ENCODE measurements around the gene ZYX. TPM values are rescaled to one million over a fixed set of nuclear protein-coding genes. Genes with fewer than 3 reads are reported as not detected.
A peak's percentile ranks its signal among the peaks of the same experiment; 100 is the strongest.

The ZYX gene
- total RNA-seq, 1 donor from 2014 or later = 162 TPM

DNA sequence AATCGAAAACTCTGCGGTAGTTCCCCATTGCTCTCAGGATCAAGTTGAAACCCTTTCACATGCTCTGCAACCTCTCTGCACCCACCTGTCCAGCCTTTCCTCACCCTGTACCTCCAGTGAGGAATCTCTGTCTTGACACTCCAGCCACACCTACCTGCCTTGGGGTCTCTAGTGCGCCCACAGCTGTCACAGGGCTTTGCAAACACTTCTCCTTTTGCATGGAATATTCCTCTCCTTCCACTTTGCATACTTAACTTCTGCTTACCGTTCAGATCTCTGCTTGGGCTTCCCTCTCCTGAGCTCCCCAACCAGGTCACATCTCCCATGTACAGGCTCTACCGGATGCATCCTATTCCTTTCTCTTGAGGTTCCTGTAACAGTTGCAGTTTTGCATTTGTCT, 6.6 kb upstream of the ZYX start:
- TF ChIP-seq, protein P1, sequence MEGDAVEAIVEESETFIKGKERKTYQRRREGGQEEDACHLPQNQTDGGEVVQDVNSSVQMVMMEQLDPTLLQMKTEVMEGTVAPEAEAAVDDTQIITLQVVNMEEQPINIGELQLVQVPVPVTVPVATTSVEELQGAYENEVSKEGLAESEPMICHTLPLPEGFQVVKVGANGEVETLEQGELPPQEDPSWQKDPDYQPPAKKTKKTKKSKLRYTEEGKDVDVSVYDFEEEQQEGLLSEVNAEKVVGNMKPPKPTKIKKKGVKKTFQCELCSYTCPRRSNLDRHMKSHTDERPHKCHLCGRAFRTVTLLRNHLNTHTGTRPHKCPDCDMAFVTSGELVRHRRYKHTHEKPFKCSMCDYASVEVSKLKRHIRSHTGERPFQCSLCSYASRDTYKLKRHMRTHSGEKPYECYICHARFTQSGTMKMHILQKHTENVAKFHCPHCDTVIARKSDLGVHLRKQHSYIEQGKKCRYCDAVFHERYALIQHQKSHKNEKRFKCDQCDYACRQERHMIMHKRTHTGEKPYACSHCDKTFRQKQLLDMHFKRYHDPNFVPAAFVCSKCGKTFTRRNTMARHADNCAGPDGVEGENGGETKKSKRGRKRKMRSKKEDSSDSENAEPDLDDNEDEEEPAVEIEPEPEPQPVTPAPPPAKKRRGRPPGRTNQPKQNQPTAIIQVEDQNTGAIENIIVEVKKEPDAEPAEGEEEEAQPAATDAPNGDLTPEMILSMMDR (IDR thresholded peaks at IDR 0.05; ENCODE audit: insufficient read depth, low read length, poor library complexity, severe bottlenecking) = no peak
- no peak overlapping the region for H3K4me3 ChIP-seq (ENCODE audit: low read depth, low read length)
- no peak for DNase-seq (ENCODE audit: low read depth)
- H3K36me3 ChIP-seq (ENCODE audit: control insufficient read depth, insufficient read depth, low read length) = no peaks in the 10 kb centered on the region
- H3K27me3 ChIP-seq (ENCODE audit: control insufficient read depth, insufficient read depth, low read length) = no peaks in the 10 kb centered on the region

DNA sequence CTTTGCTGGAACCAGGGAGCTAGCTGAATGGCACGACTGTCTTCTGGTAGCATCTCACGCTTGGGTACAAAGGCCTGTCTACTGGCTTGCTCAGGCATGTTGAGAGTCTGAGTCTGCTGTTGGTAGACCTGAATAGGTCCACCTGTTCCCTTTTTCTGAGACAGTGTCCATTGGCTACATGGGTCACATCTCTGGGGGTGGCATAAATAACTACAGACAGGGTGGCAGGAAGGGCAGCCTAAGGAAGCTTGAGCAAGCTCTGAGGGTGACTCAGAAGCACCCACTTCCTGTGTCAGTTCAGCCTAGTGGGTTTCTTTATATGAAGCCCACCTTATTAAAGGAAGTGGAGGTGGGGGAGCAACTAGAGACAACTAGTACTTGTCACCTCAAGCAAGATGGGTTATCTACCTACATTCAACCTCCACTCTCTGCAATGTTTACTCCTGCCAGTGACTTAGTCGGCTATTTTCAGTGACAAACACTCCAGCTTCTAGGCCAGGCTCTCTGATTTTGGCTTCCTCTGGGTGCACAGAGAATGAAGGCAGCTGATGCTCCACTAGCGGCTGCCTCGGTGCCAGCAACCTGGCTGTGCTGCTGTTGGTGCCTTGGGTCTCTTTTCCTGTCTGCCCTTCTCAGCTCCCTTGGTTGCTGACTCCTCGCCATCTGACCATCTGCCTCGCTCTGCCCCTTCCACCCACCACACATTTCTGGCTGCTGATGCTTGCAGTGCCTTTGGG, 5.7 kb upstream of the ZYX start:
- H3K4me3 ChIP-seq (ENCODE audit: low read depth, low read length) = no peak overlapping the region
- H3K36me3 ChIP-seq (ENCODE audit: control insufficient read depth, insufficient read depth, low read length) = no peaks in the 10 kb centered on the region
- TF ChIP-seq, protein P1 (IDR thresholded peaks at IDR 0.05; ENCODE audit: insufficient read depth, low read length, poor library complexity, severe bottlenecking) = no peak
- H3K27me3 ChIP-seq (ENCODE audit: control insufficient read depth, insufficient read depth, low read length) = no peaks in the 10 kb centered on the region
- no peak for DNase-seq (ENCODE audit: low read depth)

DNA sequence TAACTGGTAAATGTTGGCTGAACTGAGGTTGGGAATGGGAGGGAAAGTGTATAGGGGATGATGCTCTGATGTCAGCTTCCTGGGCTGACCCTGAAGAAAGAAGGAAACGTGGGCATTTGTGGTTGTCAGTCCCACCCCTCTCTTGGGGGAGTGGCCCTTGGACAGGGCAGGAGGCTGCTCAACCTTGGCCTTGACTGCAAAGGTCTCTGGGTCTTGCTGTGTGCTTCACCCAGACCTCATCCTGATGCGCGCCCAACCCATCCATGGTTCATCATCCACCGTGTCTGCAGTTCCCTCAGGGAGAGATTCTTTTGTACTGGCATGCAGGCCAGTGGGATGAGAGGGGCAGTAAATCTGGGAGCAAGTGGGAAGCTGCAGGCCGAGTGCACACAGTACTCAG, 4.7 kb upstream of the ZYX start:
- H3K4me3 ChIP-seq (ENCODE audit: low read depth, low read length) = no peak overlapping the region
- TF ChIP-seq, protein P1 (IDR thresholded peaks at IDR 0.05; ENCODE audit: insufficient read depth, low read length, poor library complexity, severe bottlenecking) = no peak
- no peak for DNase-seq (ENCODE audit: low read depth)
- no peaks in the 10 kb centered on the region for H3K36me3 ChIP-seq (ENCODE audit: control insufficient read depth, insufficient read depth, low read length)
- H3K27me3 ChIP-seq (ENCODE audit: control insufficient read depth, insufficient read depth, low read length) = no peaks in the 10 kb centered on the region

DNA sequence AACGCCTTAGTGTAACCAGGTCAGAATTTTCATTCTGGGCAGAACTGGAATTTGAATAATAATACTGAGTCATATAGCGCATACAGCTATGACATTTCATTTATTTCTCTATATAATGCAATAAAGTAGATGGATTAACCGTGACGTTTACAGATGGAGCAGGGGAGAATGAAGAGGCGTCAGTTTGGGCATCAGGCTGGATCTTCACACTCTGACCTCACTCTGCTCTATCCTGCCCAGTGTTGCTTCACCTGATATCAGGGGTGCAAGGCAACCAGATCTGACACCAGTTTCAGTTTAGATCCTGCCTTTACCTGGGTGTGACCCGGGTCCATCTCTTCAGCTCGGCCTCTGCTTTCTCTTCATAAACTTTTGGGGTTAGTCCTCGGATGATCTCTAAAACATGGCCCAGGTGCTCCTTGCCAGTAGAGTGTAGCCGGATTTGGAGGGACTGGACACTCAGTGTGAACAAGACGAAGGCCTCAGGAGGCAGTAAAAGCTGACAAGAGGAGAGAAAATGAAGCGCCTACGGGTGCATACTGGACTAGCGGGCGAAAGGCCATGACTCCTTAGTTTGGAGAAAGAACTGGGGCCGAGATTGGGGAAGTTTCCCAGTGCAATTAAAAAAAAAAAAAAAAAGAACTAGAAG, 1.4 kb upstream of the ZYX start:
- Histone ChIP-seq H3K4me3 (ENCODE audit: low read depth, low read length) (peak overlapping the region; percentile 92), H3K27me3 (ENCODE audit: control insufficient read depth, insufficient read depth, low read length) (no peaks in the 10 kb centered on the region), H3K36me3 (ENCODE audit: control insufficient read depth, insufficient read depth, low read length) (no peaks in the 10 kb centered on the region)
- TF ChIP-seq, protein P1 (IDR thresholded peaks at IDR 0.05; ENCODE audit: insufficient read depth, low read length, poor library complexity, severe bottlenecking) = no peak
- no peak for DNase-seq (ENCODE audit: low read depth)

DNA sequence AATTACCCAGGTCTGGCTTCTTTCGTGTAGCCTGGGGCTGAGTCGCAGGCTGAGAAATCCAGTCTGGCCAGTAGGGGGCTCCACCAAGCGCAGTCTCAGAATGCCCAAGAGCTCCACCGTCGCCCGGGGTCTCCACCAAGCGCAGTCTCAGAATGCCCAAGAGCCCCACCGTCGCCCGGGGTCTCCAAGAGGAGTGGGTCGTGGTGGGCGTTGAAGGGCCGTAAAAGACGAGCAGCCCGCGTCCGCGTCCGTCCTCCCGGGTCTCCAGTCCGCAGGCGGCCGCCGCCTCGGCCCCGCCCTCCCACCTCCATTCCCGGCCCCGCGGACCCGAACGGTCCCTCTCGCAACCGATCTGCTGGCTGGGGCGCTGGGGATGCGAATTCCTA, 892 bp upstream of the ZYX start:
- TF ChIP-seq, protein P1 (IDR thresholded peaks at IDR 0.05; ENCODE audit: insufficient read depth, low read length, poor library complexity, severe bottlenecking) = peak; percentile 90
- H3K4me3 ChIP-seq (ENCODE audit: low read depth, low read length) = peak overlapping the region; percentile 92
- DNase-seq (ENCODE audit: low read depth) = no peak
- H3K36me3 ChIP-seq (ENCODE audit: control insufficient read depth, insufficient read depth, low read length) = peaks cover 1% of the 10 kb centered on the region
- H3K27me3 ChIP-seq (ENCODE audit: control insufficient read depth, insufficient read depth, low read length) = no peaks in the 10 kb centered on the region

All from kidney epithelial cell (primary cell).